HG03378 (cell line): ENCODE measurements around the gene SH2B2.
"Not testable (repeated sequence)": the region's sequence is repeated elsewhere in the genome, so short reads cannot be mapped to it uniquely, and the experiment has no call there.

ENCODE experiments used
- ATAC-seq: cut with Tn5 transposase; IDR thresholded peaks from one replicate; pipeline ENCODE4 v1.9.1; 2021; ENCODE audit warnings: mild to moderate bottlenecking, moderate library complexity; ENCODE audit not compliant: unreplicated experiment

SH2B2 gene

GRCh38 chr7:102327183-102327582 lies 40.5 kb downstream of the SH2B2 start:
- ATAC-seq: not testable (repeated sequence)

DNA sequence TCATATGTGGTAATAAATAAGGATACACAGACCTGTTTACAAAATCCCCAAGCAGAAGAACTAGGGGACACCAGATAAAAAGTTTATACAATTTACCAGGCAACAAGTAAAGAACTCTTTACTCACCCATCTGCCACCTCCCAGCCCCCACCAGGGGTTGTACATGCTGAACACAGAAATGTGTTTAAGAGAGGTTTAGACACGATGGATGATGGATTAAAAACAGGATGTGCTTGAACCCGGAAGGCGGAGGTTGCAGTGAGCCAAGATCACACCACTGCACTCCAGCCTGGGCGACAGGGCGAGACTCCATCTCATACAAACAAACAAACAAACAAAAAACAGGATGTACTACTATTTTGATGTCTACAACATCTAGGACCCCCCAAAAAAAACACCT lies 42.2 kb downstream of the SH2B2 start:
- ATAC-seq: not testable (repeated sequence)

DNA sequence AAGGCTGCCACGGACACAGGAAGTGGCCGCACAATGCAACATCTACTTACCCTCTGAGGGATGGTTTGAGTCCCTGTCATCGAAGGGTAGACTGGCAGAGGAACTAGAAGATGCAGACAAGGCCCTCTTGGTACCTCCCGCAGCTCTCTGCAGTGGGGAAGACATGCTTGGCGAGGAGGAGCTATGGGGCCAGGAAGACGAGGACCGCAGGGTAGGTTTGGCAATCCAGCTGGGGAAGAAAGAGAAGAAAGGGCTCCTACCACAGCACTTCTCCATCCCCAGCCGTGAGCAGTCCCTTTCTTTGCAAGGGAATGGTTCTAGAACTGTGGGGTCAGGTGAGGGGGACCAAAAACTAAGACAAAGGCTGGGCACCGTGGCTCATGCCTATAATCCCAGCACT lies 42.7 kb downstream of the SH2B2 start:
- not testable (repeated sequence) for ATAC-seq

GRCh38 chr7:102330666-102331460 lies 44.2 kb downstream of the SH2B2 start:
- ATAC-seq: not testable (repeated sequence)

DNA sequence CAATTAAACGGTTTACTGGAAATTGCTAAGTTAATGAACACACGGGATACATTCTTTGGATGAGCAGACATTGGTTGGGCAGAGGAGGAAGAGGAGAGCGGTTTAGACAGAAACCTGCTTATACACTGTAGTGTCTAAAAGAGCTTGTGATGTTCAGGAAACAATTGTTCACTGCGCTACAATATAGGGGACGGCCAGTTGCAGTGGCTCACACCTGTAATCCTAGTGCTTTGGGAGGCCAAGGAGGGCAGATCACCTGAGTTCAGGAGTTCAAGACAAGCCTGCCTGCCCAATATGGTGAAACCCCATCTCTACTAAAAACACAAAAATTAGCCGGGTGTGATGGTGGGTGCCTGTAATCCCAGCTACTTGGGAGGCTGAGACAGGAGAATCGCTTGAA lies 48.9 kb downstream of the SH2B2 start:
- ATAC-seq: not testable (repeated sequence)

- not testable (repeated sequence) for ATAC-seq
These were observed 50.3 kb downstream of the SH2B2 start for GRCh38 chr7:102337002-102337401.

- ATAC-seq: not testable (repeated sequence)
These were observed 50.8 kb downstream of the SH2B2 start for GRCh38 chr7:102337420-102337819.

DNA sequence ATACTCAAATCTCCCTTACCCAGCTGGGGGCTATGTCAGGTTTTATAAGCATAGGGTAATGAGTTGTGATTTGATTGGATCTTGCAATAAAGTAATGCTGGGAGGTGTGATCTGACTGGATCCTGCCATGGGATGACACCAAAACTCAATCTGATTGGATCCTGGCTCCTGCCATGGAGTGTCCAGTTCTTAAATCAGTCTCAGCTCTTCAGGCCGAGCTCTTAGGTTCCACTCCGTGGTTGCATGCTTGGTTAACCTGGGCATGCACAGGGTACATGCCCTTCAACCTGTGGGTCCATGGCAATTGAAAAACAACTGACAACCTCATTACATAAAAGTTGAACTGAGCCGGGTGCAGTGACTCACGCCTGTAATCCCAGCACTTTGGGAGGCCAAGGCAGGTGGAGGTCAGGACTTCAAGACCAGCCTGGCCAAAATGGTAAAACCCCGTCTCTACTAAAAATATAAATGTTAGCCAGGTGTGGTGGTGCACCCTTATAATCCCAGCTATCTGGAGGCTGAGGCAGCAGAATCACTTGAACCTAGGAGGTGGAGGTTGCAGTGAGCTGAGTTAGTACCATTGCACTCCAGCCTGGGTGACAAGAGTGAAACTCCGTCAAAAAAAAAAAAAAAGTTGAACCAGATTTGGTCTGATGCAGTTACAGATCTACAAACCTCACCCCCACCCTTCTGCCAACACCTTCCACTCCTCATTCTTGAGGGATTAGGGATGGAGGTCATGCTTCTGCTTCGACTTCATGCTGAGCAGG lies 54.1 kb downstream of the SH2B2 start:
- not testable (repeated sequence) for ATAC-seq

- ATAC-seq: not testable (repeated sequence)
These were observed 60.3 kb downstream of the SH2B2 start for GRCh38 chr7:102346983-102347382.

GRCh38 chr7:102356344-102356743 lies 69.7 kb downstream of the SH2B2 start, which contains the start of gene SPDYE6:
SPDYE6 (minus strand) TSS chr7:102356444; CDS start chr7:102356023, 421 bp downstream.
- not testable (repeated sequence) for ATAC-seq

GRCh38 chr7:102363549-102364393 lies 77.1 kb downstream of the SH2B2 start:
- peak; percentile 99 for ATAC-seq

- not testable (repeated sequence) for ATAC-seq
These were observed 77.8 kb downstream of the SH2B2 start for GRCh38 chr7:102364394-102364886.

- not testable (repeated sequence) for ATAC-seq
These were observed 78.7 kb downstream of the SH2B2 start for GRCh38 chr7:102365390-102365789.

DNA sequence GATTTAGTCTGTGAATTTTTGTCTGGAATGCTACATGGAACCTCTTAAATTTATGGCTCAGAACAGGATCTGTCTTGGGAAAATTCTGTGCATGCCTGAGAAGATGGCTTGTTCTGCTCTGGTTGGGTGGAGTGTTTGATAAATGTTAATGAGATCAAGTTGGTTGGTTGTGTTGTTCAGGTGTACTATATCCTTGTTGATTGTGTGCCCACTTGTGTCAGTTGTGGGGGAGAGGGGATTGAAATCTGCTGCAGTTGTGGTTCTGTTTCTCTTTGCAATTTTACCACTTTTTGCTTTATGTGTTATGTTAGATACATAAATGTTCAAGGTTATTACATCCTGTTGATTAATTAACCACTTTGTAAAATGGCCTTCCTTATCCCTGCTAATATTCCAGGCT lies 83.4 kb downstream of the SH2B2 start:
- ATAC-seq: not testable (repeated sequence)
